HG03039 (cell line): Measurements from ENCODE around the gene GAST.
A peak's percentile ranks its signal among the peaks of the same experiment; 100 is the strongest.
"Not testable (repeated sequence)": the region's sequence is repeated elsewhere in the genome, so short reads cannot be mapped to it uniquely, and the experiment has no call there.

ENCODE experiments used
- ATAC-seq: cut with Tn5 transposase; IDR thresholded peaks from one replicate; pipeline ENCODE4 v1.9.1; 2021; ENCODE audit warnings: mild to moderate bottlenecking, moderate library complexity; ENCODE audit not compliant: unreplicated experiment

The GAST gene

DNA sequence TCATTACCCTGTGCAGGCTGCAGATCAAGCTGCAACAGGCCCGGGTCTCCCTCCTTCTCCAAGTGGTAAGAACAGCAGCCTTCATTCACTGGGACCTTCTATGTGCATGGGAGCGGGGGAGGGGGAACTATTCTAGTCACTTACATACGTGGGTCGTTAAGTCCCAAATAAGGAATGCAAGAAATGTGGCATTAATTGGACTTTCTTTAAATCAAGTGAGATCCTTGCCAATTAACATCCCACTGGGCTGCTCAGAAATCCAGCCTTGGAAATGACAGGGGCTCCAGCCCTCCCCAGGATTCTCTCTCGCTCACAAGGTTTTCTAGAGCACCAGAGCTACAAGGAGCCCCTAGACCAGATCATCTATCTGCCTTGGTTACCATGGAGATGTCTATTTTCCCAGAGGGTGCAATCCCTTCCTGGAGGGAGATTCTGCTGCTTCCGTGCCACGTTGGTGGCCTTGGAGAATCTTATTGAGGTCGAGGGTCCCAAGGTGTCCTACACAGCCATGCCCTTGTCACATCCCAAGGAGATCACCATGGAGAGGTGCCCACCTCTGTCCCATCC, 28.6 kb upstream of the GAST start:
- no peak for ATAC-seq

GRCh38 chr17:41684035-41684434, 28.1 kb upstream of the GAST start:
- ATAC-seq = no peak

DNA sequence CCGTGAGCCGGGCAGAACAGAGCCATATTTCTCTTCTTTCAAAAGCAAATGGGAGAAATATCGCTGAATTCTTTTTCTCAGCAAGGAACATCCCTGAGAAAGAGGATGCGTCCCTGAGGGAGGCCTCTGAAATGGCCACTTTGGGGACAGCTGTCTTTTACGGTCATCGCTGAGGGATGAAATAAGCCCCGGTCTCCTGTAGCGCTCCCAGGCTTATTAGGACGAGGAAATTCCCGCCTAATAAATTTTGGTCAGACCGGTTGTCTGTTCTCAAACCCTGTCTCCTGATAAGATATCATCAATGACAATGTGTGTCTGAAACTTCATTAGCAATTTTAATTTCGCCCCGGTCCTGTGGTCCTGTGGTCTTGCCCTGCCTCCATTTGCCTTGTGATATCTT, 26.4 kb upstream of the GAST start:
- ATAC-seq = not testable (repeated sequence)

DNA sequence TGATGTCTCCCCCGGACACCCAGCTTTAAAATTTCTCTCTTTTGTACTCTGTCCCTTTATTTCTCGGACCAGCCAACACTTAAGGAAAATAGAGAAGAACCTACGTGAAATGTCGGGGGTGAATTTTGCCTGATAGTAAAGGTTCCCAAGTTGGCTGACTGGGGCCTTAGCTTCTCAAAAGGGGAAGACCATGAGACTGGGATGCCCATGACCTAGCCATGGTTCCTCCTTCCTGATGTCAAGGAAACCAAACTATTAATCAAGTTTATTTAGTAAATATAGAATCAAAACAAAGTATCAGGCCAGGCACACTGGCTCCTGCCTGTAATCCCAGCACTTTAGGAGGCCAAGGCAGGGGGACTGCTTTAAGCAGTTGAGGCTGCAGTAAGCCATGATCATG, 25.9 kb upstream of the GAST start:
- no peak for ATAC-seq

- ATAC-seq = peak; percentile 11
Observed at GRCh38 chr17:41687828-41688640, 24.1 kb upstream of the GAST start.

- ATAC-seq = peak; percentile 77
Observed at GRCh38 chr17:41688641-41689496, 23.3 kb upstream of the GAST start, which contains the start of gene EIF1. Gene EIF1 (plus strand): TSS chr17:41688885. CDS start chr17:41689039, 154 bp downstream.

DNA sequence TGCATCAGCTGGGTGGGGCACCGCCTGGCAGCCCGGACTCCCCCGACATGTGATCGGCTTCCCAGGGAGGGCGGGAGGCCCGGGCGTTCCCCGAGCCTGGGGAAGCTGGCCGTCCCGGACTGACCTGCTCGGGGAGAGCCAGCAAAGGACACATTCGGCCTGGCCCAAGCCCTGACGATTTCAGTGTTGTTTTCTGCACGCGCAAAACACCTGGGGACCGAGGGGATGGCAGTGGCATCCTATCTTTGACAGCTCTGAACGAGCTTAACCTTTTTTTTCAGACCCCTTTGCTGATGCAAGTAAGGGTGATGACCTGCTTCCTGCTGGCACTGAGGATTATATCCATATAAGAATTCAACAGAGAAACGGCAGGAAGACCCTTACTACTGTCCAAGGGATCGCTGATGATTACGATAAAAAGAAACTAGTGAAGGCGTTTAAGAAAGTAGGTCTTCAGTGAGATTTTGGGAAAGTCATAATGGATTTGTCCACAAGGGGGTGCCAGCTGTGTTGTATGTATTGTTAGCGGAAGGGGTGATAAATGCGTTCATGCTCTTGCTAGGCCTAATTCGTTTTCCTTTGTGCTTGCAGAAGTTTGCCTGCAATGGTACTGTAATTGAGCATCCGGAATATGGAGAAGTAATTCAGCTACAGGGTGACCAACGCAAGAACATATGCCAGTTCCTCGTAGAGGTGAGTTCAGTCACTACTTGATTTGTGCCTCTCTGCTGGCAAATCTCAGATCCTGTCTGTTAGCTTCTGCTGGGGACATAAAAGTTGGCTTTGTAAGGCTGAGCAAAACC, 22.4 kb upstream of the GAST start:
- no peak for ATAC-seq

DNA sequence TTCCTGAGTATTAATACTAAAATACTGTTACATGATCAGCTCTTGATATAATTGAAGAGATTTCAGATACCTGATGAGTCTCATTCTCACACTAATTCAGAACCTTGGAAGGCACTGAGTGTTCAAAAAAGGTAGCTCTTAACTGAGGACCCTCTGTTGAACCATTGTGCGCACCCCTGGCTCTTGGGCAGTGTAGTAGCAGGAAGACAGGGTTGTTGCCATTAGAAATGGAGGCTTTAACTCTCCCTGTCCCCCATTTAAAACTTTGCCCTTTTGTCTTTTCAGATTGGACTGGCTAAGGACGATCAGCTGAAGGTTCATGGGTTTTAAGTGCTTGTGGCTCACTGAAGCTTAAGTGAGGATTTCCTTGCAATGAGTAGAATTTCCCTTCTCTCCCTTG, 21.6 kb upstream of the GAST start:
- no peak for ATAC-seq

- no peak for ATAC-seq
Observed at GRCh38 chr17:41691031-41691777, 20.9 kb upstream of the GAST start.

DNA sequence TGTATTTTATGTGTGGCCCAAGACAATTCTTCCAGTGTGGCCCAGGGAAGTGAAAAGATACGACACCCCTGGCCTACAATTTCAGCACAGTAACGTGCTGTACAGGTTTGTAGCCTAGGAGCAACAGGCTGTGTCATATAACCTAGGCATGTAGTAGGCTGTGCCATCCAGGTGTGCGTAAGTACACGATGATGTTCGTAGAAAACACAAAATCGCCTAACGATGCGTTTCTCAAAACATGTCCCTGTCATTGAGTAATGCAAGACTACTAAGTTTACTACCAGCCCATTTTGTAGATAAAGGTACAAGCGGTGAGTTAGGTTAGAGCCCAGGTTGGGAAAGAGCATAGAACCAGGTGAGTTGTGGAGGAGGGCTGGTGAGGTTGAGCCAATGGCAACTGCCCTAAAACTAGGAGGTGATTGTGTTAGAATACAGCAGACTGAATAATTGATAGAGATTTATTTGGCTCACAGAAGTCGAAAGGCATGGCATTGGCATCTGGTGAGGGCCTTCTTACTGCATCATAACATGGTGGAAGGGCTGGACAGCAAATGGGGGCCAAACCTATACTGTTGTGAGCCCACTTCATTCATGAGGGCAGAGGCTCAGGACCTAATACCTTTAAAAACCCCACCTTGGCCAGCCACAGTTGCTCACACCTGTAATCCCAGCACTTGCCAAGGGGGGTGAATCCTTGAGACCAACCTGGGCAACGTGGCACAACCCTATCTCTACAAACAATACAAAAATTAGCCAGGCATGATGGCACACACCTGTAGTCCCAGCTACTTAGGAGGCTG, 19.2 kb upstream of the GAST start:
- no peak for ATAC-seq

DNA sequence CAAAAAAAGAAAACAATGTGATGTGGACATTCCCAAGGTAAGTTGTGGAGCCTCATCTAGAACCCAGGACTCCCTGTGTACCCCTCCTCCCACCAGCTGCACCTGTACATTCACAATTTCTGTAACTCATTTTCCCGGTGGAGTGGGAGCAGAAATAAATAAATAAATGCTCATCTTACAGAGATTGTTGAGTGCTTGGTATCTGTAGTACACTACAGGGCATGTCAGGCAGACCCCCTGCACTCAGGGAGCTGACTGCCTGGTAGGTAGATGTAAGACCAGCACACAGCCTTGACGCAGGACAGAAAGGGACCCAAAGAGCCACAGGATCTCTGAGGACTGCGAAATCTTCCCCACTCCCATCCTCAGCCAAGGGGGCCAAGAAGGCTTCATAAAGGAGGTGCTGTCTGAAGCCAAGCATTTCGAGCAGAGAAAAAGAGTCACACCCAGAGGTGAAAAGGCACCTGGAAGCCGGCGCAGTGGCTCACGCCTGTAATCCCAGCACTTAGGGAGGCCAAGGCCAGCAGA, 16.9 kb upstream of the GAST start:
- no peak for ATAC-seq

DNA sequence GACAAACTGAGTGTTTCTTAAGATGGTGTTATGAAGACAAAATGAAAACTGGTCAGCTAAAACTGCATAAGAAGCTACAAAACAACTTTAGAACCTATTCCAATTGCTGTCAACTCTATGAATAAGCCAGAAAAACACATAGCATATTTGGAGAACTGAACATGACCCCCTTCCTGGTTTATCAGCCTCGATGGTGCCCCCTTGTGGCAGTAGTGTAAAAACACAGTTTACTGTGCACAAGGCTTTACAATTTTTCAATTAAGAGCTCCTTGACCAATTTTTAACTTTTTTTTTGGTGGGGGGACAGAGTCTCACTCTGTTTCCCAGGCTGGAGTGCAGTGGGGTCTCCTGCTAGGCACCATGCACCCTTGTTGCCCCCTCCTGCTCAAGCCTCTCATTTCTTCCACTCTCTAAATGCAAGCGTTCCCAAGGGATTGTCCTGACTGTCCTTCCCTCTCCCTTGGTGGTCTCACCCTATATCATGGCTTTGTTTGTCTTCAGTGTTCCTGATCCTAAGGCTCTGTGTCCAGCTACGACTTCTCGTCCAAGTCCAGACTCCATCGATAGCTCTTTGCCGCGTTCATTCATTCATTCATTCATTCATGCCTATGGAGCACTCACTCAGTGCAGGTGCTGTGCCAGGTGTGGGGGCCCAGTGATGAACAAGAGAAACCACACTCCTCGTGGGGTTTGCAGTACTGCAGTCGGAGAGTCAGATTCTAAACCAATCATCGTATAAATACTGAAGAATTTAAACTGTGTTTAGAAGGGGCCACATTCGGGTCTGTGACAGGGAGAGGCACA, 16.0 kb upstream of the GAST start:
- no peak for ATAC-seq

DNA sequence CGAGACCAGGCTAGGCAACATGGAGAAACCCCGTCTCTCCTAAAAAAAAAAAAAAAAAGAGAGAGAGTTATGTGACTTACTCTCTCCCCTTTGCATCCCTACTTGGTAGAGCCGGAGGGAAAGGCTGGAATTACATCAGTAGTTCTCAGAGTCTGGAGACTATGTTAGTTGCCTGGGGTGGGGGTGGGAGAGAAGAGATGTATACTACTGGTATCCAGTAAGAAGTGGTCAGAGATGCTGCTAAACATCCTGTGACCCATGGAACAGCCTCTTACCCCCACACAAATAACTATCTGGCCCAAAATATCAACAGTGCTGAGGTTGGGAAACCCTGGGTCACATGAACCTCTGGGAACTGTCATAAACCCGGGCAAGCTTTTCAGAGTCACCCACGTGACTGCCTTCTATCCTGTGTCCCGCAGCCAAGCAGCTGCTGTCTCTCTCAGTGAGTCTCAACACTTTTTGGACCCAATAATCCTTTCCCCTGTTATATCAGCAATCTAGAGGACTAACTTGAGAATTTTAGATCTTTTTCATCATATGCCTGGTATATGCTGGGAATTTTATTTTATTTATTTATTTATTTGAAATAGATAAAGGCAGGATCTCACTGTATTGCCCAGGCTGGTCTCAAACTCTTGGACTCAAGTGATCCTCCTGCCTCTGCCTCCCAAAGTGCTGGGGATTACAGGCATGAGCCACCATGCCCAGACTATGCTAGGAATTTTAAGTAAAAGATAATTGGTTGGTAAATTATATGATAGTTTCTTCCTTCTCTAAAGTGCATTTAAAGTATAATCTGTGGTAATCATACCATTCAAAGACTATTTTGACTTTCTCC, 14.8 kb upstream of the GAST start:
- ATAC-seq = no peak

GRCh38 chr17:41700843-41701242, 11.3 kb upstream of the GAST start:
- not testable (repeated sequence) for ATAC-seq

- ATAC-seq = no peak
Observed at GRCh38 chr17:41702712-41703111, 9.4 kb upstream of the GAST start.

- no peak for ATAC-seq
Observed at GRCh38 chr17:41705271-41705991, 6.7 kb upstream of the GAST start.
